GM18867 (cell line): ENCODE measurements around the gene TTI1.

Source experiments
- ATAC-seq: cut with Tn5 transposase; IDR thresholded peaks from one replicate; pipeline ENCODE4 v1.9.1; 2021; ENCODE audit warnings: mild to moderate bottlenecking, moderate library complexity; ENCODE audit not compliant: unreplicated experiment

TTI1 gene

GRCh38 chr20:37939701-37940560 is 93.3 kb downstream of the TTI1 start:
- ATAC-seq, result no peak

- no peak for ATAC-seq
These were observed 94.3 kb downstream of the TTI1 start for GRCh38 chr20:37938954-37939353.

GRCh38 chr20:37938181-37938750 is 95.0 kb downstream of the TTI1 start:
- no peak for ATAC-seq

GRCh38 chr20:37937686-37938085 is 95.6 kb downstream of the TTI1 start:
- no peak for ATAC-seq

- ATAC-seq, result no peak
These were observed 96.8 kb downstream of the TTI1 start for GRCh38 chr20:37936451-37936850.

GRCh38 chr20:37936041-37936440 is 97.2 kb downstream of the TTI1 start:
- no peak for ATAC-seq

GRCh38 chr20:37935435-37935834 is 97.8 kb downstream of the TTI1 start:
- ATAC-seq, result no peak

- ATAC-seq, result no peak
These were observed 98.5 kb downstream of the TTI1 start for GRCh38 chr20:37934634-37935375.

GRCh38 chr20:37933786-37934633 is 99.2 kb downstream of the TTI1 start:
- ATAC-seq, result no peak
